ENCODE measurements around the gene H3-3A. TPM values are rescaled to one million over a fixed set of nuclear protein-coding genes. Genes with fewer than 3 reads are reported as not detected.
A peak's percentile ranks its signal among the peaks of the same experiment; 100 is the strongest.

H3-3A gene
- total and polyA plus RNA-seq, 5 donors from 2014 or later: 408 to 1,137 (median 967) TPM

GRCh38 chr1:226120398-226120797, 57.9 kb downstream of the H3-3A start:
- H3K4me1 ChIP-seq (ENCODE audit: control insufficient read depth, insufficient read depth, low read length, poor library complexity, severe bottlenecking): peaks cover 29% of the 10 kb centered on the region
- H3K27ac ChIP-seq (ENCODE audit: insufficient read depth, low read length, poor library complexity, severe bottlenecking): no peak overlapping the region
- no peak overlapping the region for H3K4me3 ChIP-seq (ENCODE audit: low read depth, low read length)
- no peaks in the 10 kb centered on the region for H3K36me3 ChIP-seq (ENCODE audit: control insufficient read depth, insufficient read depth, low read length)
- no peaks in the 10 kb centered on the region for H3K9me3 ChIP-seq (ENCODE audit: control insufficient read depth in 2 of 2, low read length in 2 of 2)
- Mint-ChIP-seq H3K9me3 (no peaks in the 10 kb centered on the region), H3K36me3 (no peaks in the 10 kb centered on the region), H3K27me3 (peaks cover 5% of the 10 kb centered on the region), H3K27ac (peak overlapping the region; percentile 73 to 84 (median 80)), H3K4me1 (peaks cover 3 to 35% (median 22%) of the 10 kb centered on the region in 4 donors), H3K4me3 (peak overlapping the region; percentile 87 to 93 (median 88))
- DNase-seq (no peak), ATAC-seq (ENCODE audit: low read depth in 2 of 2) (no peak)
- H3K27me3 ChIP-seq (ENCODE audit: control insufficient read depth, insufficient read depth, low read length): no peaks in the 10 kb centered on the region

DNA sequence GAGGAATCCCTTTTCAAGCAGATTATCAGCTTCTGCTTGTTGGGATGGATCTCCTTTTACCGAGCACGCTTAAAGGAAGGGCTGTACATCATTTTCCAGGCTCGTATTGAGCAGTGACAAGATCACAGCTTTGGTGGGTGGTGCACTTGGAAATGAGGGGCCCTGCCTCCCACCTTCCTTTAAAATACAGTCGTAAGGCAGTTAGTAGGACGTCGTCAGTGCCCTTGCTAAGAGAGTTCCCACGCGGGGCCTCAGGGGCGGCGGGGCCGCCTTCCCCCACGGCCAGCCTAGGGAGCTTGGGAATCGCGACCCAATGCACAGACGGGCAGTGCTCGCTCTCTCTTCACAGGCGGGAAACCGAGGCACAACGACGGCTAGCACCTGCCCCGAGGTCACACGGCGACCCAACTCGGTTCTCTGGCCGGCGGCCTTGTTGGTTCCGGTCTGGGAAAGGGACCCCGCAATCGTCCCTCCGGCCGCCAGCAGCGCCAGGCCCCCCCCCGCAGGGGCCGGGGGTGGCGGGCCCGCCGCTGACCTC, 58.6 kb downstream of the H3-3A start:
- Histone ChIP-seq H3K9me3 (ENCODE audit: control insufficient read depth in 2 of 2, low read length in 2 of 2) (no peaks in the 10 kb centered on the region), H3K27ac (ENCODE audit: insufficient read depth, low read length, poor library complexity, severe bottlenecking) (peak overlapping the region; percentile 80), H3K4me3 (ENCODE audit: low read depth, low read length) (peak overlapping the region; percentile 50), H3K4me1 (ENCODE audit: control insufficient read depth, insufficient read depth, low read length, poor library complexity, severe bottlenecking) (peaks cover 29% of the 10 kb centered on the region), H3K36me3 (ENCODE audit: control insufficient read depth, insufficient read depth, low read length) (no peaks in the 10 kb centered on the region), H3K27me3 (ENCODE audit: control insufficient read depth, insufficient read depth, low read length) (no peaks in the 10 kb centered on the region)
- Mint-ChIP-seq H3K4me3 (peak overlapping the region; percentile 87 to 93 (median 88)), H3K9me3 (no peaks in the 10 kb centered on the region), H3K36me3 (no peaks in the 10 kb centered on the region), H3K27ac (peak overlapping the region; percentile 73 to 84 (median 80)), H3K4me1 (peaks cover 4 to 38% (median 23%) of the 10 kb centered on the region in 4 donors), H3K27me3 (peaks cover 5% of the 10 kb centered on the region)
- no peak for ATAC-seq (ENCODE audit: low read depth in 2 of 2)
- peak in 1 of 3 donors; percentile 35 for DNase-seq

Other genes with a start within 250 kb of the H3-3A start
- 454 TPM for gene TMEM63A, start 180.3 kb upstream of the H3-3A start, total RNA-seq
- gene TMEM63A, start 180.3 kb upstream of the H3-3A start, polyA plus RNA-seq: 10 to 100 TPM; 66.9 to 72.2 (median 69.3) TPM
- gene LEFTY1, start 173.6 kb upstream of the H3-3A start, total RNA-seq: 0.39 TPM
- gene LEFTY1, start 173.6 kb upstream of the H3-3A start, polyA plus RNA-seq: under 1 TPM in 2 of 4 donors, not detected in 2; 0.13 to 0.17 TPM
- gene PYCR2, start 138.5 kb upstream of the H3-3A start, total RNA-seq: 51.6 TPM
- gene PYCR2, start 138.5 kb upstream of the H3-3A start, polyA plus RNA-seq: 10 to 100 TPM; 56.7 to 74.6 (median 67.7) TPM
- not detected for gene LEFTY2, start 121.5 kb upstream of the H3-3A start, total RNA-seq
- gene LEFTY2, start 121.5 kb upstream of the H3-3A start, polyA plus RNA-seq: not detected
- 38.1 TPM for gene SDE2, start 63.4 kb upstream of the H3-3A start, total RNA-seq
- gene SDE2, start 63.4 kb upstream of the H3-3A start, polyA plus RNA-seq: 10 to 100 TPM in 2 of 4 donors, 1 to 10 TPM in 2; 5.9 to 11.6 (median 9.7) TPM
- 29.6 TPM for gene ACBD3, start 124.0 kb downstream of the H3-3A start, total RNA-seq
- gene ACBD3, start 124.0 kb downstream of the H3-3A start, polyA plus RNA-seq: 10 to 100 TPM; 14.7 to 21.9 (median 19.9) TPM
- gene MIXL1, start 160.9 kb downstream of the H3-3A start, total RNA-seq: not detected
- gene MIXL1, start 160.9 kb downstream of the H3-3A start, polyA plus RNA-seq: not detected
- gene LIN9, start 246.4 kb downstream of the H3-3A start, total RNA-seq: 3.3 TPM
- 1 to 10 TPM; 3.1 to 6.7 (median 4.3) TPM for gene LIN9, start 246.4 kb downstream of the H3-3A start, polyA plus RNA-seq

All from CD4-positive, CD25-positive, alpha-beta regulatory T cell (primary cell).